ENCODE results near the gene PKP4.
"Not testable (repeated sequence)": the region's sequence is repeated elsewhere in the genome, so short reads cannot be mapped to it uniquely, and the experiment has no call there.

The PKP4 gene

DNA sequence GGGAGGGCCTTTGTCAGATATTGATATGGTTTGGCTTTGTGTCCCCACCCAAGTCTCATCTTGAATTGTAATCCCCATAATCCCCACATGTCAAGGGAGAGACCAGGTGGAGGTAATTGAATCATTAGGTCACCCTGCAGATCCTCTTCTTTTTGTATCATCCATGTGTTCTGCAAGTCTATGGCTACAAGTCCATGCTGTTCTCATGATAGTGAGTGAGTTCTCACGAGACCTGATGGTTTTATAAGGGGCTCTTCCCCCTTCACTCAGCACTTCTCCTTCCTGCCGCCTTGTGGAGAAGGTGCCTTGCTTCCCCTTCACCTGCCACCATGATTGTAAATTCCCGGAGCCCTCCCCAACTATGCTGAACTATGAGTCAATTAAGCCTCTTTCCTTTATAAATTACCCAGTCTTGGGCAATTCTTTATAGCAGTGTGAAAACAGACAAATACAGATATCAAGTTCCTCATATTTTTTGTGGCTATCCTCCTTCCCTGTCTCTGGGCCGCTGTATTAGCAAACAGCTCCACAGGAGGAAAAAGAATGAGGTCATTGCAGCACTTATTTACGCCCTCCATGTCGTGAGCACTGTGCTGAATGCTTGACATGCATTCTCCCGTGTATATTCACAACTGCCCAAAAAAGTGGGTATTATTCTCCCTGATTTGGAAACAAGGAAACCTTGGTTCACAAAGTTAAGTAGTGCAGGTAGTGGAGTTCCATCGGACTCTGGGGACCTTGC lies 248.1 kb downstream of the PKP4 start:
- not testable (repeated sequence) for H3K27ac ChIP-seq; DNase-seq (ENCODE audit: low read depth, low spot score)

DNA sequence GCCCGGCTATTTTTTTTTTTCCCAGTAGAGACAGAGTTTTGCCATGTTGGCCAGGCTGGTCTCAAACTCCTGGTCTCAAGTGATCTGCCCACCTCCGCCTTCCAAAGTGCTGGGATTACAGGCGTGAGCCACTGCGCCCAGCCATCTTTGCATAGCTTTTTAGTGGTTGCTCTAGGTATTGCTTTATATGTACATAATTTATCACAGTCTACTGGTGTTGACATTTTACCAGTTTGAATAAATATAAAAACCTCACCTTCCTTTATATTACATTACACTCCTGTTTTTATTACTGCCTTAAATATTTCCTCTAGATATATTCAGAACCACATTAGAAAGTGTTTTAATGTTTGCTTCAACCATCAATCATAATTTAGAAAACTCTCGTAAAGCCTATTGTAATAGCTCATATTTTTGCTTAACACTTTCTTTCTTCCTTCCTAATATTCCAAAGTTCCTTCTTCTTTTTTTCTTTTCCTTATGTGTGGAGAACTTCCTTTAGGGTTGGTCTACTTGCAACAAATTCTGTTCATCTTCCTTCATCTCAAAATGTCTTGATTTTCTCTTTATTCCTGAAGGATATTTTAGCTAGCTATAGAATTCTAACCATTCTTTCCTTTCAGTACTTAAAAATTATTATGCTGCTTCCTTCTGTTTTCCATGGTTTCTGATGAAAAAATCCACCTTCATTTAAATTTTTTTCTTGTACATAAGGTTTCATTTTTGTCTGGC lies 256.2 kb downstream of the PKP4 start:
- no peak for DNase-seq (ENCODE audit: low read depth, low spot score)
- H3K27ac ChIP-seq, result no peak overlapping the region

DNA sequence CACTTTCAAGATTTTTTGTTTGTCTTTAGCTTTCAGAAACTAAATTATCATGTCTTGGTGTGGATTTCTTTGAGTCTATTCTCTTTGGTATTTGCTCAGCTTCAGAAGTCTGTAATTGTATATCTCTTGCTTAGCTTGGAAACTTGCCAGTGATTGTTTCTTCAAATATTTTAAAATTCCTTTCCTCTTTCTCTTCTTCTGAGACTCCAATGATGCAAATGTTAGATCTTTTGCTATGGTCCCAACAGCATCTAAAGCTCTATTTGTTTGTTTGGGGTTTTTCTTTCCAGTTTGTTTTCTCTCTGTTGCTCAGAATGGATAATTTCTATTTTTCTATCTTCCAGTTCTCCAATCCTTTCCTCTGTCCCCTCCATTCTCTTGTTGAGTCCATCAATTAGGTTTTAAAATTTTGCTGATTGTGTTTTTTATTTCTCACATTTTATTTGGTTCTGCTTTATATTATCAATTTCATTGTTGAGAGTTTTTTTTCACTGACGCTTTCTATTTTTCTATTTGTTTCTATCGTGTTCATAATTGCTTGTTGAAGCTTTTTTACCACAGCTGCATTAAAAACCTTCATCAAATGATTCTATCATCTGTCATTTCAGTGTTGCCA lies 256.9 kb downstream of the PKP4 start:
- DNase-seq (ENCODE audit: low read depth, low spot score), result no peak
- no peak overlapping the region for H3K27ac ChIP-seq

- H3K27ac ChIP-seq, result no peak overlapping the region
- no peak for DNase-seq (ENCODE audit: low read depth, low spot score)
These were observed 257.7 kb downstream of the PKP4 start for GRCh38 chr2:158714420-158714819.

DNA sequence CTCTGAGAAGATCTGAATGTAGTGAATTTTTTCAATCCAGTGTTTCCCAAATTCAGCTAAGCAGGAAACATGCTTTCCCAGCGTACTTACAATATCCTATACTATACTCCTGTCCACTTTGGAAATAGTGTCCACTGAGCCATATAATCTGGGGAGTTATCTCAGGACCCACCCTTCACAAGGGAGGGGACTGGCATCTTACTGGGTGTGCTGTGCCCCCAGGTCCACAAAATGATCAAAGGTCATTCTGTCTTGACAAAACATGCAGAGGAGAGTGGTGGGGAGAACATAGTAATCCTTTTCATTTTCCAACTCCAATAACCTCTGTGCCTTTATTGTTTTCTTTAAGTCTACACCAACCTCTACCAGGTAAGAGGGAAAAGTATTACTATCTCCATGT lies 258.6 kb downstream of the PKP4 start:
- no peak overlapping the region for H3K27ac ChIP-seq
- no peak for DNase-seq (ENCODE audit: low read depth, low spot score)

DNA sequence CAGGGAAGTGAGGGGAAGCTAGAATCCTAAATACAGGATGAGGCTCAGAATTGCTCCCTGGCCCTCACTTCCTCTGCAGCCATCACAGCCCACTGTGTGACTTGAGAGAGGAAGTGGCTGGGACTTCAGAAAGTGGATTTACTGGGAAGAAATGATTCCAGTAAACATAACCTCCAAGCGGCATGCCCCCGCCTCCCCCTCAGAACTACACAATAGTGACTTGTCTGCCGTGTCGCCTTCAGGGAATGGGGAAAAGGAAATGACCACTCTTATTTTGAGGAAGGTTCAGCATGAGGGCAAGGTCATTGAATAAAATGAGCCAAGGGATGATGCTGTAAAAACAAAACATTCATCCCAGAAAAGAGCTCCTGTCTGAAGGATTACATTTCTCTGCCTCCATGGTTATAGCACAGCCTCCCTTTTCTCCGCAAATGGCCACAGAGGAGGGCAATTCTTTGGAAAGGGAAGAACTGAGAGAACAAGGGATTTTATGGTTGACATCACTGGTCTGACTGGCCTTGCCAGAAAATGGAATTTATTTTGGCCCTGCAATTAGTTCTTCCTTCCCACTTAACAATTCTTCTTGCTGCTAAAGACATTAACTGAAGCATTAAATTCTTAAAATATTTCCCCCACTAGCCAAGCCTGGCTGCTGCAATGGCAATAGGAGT lies 259.5 kb downstream of the PKP4 start:
- DNase-seq (ENCODE audit: low read depth, low spot score), result no peak
- H3K27ac ChIP-seq, result no peak overlapping the region

GRCh38 chr2:158716921-158717320 lies 260.2 kb downstream of the PKP4 start:
- DNase-seq (ENCODE audit: low read depth, low spot score), result no peak
- no peak overlapping the region for H3K27ac ChIP-seq

DNA sequence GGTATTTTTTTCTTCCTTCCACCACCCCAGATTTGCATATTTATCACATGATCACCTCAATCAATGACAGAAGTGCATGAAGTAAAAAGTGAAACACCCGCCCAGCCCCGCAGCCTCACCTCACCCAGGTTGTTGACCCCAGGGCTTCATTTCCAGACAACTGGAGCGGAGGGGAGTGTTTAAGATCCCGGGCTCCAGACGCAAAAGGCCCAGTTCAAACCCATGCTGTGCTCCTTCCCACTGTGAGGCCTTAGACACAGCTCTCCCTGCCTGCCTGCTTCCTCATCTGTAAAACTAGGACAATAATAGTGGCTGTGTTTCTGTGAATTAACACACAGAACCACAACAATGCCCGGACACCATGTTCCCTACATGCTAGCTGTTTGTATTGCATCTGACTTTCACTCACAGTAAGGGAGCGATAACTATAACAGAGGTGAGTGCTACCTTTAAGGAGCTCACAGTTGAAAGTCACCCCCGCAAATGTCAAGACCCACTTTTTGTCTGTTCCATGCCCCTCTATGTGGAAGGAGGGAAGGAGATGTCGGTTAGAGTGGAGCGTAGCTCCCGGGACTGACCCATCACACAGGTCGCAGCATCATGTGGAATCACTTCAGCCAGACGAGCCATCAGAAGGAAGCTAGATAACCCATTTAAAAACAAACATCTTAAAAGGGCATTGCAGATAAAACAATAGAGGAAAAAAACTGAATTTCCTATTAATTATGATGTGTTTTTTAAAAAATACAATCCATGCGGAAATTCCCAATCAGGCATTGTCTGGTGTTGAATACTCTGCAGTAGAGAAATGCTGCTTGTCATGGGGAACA lies 260.8 kb downstream of the PKP4 start:
- H3K27ac ChIP-seq, result no peak overlapping the region
- DNase-seq (ENCODE audit: low read depth, low spot score), result no peak

GRCh38 chr2:158718196-158718585 lies 261.4 kb downstream of the PKP4 start:
- no peak overlapping the region for H3K27ac ChIP-seq
- no peak for DNase-seq (ENCODE audit: low read depth, low spot score)

- no peak overlapping the region for H3K27ac ChIP-seq
- DNase-seq (ENCODE audit: low read depth, low spot score), result no peak
These were observed 262.1 kb downstream of the PKP4 start for GRCh38 chr2:158718851-158719250.

DNA sequence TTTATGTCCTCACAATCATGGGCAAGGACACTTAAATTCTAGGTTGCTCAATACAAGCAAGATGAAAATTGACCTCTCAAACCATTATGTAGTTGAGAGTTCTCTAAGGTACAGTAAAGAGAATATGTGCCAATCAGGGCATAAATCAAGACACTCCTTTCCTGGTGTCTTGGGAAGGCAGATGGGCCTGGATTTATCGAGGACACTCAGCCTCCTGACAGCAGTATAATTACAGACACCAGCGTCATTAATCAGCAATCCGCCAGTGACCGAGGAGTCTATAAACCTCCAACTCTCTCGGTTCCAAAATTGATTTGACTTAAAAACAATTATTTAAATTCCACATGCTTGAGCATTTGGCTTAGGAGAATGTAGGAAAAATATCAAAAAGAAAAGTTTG lies 262.7 kb downstream of the PKP4 start:
- no peak for DNase-seq (ENCODE audit: low read depth, low spot score)
- no peak overlapping the region for H3K27ac ChIP-seq

DNA sequence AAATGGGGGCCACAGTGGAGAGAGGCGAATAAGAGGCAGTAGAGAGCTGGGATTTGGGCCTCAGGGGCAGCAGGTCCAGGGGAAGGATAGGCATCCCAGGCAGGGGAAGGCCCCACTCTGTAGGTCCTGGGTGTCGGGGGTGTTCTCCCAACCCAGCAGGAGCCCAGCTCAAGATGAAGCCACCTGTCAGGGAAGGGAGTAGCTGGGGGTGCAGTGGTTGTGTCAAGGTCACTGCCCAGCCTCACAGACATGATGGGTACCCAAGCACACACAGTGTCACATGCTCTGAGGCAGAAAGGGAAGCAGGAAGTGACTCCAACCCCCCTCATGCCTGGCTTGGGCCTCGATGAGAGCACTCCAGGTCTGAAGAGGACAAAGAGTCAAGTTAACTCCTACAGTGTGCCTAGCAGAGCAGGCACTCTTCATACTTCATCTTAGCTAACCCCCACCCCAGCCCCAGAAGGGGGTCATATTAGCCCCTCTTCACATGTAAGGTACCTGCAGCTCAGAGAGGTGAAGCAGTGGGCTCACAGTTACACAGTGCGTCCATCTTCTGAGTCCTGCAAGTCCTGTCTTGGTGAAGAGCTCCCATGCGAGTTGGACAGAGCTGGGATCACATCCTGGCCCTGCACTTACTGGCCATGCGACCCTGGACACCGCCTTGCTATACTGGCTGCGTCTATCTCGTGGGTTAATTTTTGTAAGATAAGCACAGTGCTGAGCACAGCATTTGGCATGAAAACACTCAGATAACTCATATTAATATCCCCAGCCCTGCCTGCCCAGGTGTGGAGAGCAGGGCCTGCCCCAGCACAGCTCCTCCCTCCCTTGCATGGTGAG lies 265.7 kb downstream of the PKP4 start:
- DNase-seq (ENCODE audit: low read depth, low spot score), result no peak

GRCh38 chr2:158723181-158723838 lies 266.6 kb downstream of the PKP4 start:
- DNase-seq (ENCODE audit: low read depth, low spot score), result no peak
- peak overlapping the region; percentile 68 for H3K27ac ChIP-seq

More for the DNA sequence above, 265.7 kb downstream of the PKP4 start:
- H3K27ac ChIP-seq, result no peak overlapping the region

DNA sequence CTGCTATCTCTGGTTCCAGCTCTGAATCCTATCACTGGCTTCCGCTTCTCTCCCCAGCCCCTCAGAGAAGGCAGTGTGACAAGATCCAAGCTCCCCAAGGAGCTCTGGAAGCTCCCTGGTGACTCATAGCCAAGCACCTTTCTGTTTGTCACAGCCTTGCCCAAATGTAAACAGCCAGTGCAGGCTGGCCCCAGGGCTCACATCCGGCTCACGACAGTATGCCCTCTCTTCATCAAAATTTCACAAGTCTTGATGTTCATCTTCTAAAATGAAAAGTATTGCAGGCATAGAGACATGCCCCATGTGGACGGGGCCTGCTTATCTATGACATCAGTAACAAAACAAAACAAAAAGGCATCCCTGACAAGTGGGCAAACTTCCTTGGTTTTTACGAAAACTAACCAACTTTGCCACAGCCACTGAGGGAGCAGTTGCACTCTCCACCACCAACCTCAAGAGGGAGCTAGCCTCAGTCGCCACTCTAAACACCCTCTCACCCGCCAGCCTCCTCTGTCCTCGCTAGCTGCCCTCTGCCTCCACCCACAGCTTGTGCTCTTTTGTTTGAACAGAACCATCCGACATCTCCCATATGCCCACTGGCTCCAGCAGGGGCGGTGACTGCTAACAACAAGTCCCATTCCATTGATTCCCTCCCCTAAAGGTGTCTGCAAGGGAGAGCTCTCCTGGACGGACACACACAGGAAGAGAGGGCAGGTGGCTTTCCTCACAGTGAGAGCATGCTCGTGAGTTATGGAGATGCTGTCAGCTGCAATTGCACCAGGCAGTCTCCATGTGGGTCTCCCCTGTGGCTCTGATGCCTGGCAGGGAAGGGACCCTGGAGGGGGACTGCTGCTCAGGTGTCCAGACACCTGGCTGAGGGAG lies 267.4 kb downstream of the PKP4 start:
- H3K27ac ChIP-seq, result peak overlapping the region; percentile 68
- DNase-seq (ENCODE audit: low read depth, low spot score), result peak; percentile 24

- DNase-seq (ENCODE audit: low read depth, low spot score), result peak; percentile 24
- peak overlapping the region; percentile 68 for H3K27ac ChIP-seq
These were observed 268.1 kb downstream of the PKP4 start for GRCh38 chr2:158724803-158725381.

GRCh38 chr2:158725441-158725891 lies 268.7 kb downstream of the PKP4 start:
- no peak for DNase-seq (ENCODE audit: low read depth, low spot score)

GRCh38 chr2:158726911-158727592 lies 270.3 kb downstream of the PKP4 start:
- DNase-seq (ENCODE audit: low read depth, low spot score), result no peak
- no peak overlapping the region for H3K27ac ChIP-seq

More at GRCh38 chr2:158725441-158725891, 268.7 kb downstream of the PKP4 start:
- H3K27ac ChIP-seq, result peak overlapping the region; percentile 68
